Glutamatergic neuron (in vitro differentiated cells): ENCODE measurements around the gene PEAK1. TPM values are rescaled to one million over a fixed set of nuclear protein-coding genes. Genes with fewer than 3 reads are reported as not detected.

Experiments
- DNase-seq: peaks from one replicate; pipeline ENCODE4 v3.0.0; 2022
- H3K27ac Mint-ChIP-seq: one replicate; pipeline ENCODE4 v1.8.0; 2020; ENCODE audit warnings: mild to moderate bottlenecking, mixed read lengths, inconsistent platforms; ENCODE audit not compliant: unreplicated experiment
- H3K27me3 Mint-ChIP-seq: one replicate; pipeline ENCODE4 v1.8.0; 2020; ENCODE audit warnings: mild to moderate bottlenecking, moderate library complexity, mixed read lengths, inconsistent platforms; ENCODE audit not compliant: unreplicated experiment
- H3K36me3 Mint-ChIP-seq: one replicate; pipeline ENCODE4 v1.8.0; 2020; ENCODE audit warnings: mild to moderate bottlenecking, mixed read lengths, inconsistent platforms; ENCODE audit not compliant: unreplicated experiment
- H3K4me1 Mint-ChIP-seq: one replicate; pipeline ENCODE4 v1.8.0; 2020; ENCODE audit warnings: mild to moderate bottlenecking, low read depth, mixed read lengths, inconsistent platforms; ENCODE audit not compliant: unreplicated experiment
- H3K4me3 Mint-ChIP-seq: one replicate; pipeline ENCODE4 v1.8.0; 2020; ENCODE audit warnings: mild to moderate bottlenecking, mixed read lengths, inconsistent platforms; ENCODE audit not compliant: unreplicated experiment
- H3K9me3 Mint-ChIP-seq: one replicate; pipeline ENCODE4 v1.8.0; 2020; ENCODE audit warnings: mild to moderate bottlenecking, moderate library complexity, mixed read lengths, inconsistent platforms; ENCODE audit not compliant: unreplicated experiment
- CTCF ChIP-seq: fragments of 200-600 bp; sonication (generic); IDR thresholded peaks from one replicate; pipeline ENCODE4 v1.5.0; 2021; ENCODE audit not compliant: partially characterized antibody, unreplicated experiment
- total RNA-seq: library from RNA; stranded (reverse); fragmentation: NEBNext Ultra II Directional; extraction: Animal tissue kit (Norgen Biotek cat#: 25700); gene quantifications from one replicate; pipeline ENCODE4 v1.2.1, GENCODE V29; 2021; ENCODE audit not compliant: unreplicated experiment

PEAK1 gene
- total RNA-seq, 1 donor from 2014 or later: 110 TPM

GRCh38 chr15:77384086-77384485 lies 35.8 kb downstream of the PEAK1 start:
- Mint-ChIP-seq H3K4me3 (no peak overlapping the region), H3K9me3 (peaks cover 2% of the 10 kb centered on the region), H3K36me3 (no peaks in the 10 kb centered on the region), H3K4me1 (peaks cover 13% of the 10 kb centered on the region), H3K27ac (no peak overlapping the region), H3K27me3 (no peaks in the 10 kb centered on the region)
- DNase-seq: no peak
- no peak for TF ChIP-seq CTCF

GRCh38 chr15:77380033-77380432 lies 39.9 kb downstream of the PEAK1 start:
- DNase-seq: no peak
- H3K27me3 Mint-ChIP-seq: no peaks in the 10 kb centered on the region
- no peak overlapping the region for H3K27ac Mint-ChIP-seq
- no peaks in the 10 kb centered on the region for H3K36me3 Mint-ChIP-seq
- no peak for TF ChIP-seq CTCF
- H3K4me1 Mint-ChIP-seq: peaks cover 5% of the 10 kb centered on the region
- peaks cover 2% of the 10 kb centered on the region for H3K9me3 Mint-ChIP-seq
- H3K4me3 Mint-ChIP-seq: no peak overlapping the region

- Mint-ChIP-seq H3K36me3 (peaks cover 5% of the 10 kb centered on the region), H3K4me3 (no peak overlapping the region), H3K9me3 (peaks cover 2% of the 10 kb centered on the region), H3K27me3 (peaks cover 1% of the 10 kb centered on the region), H3K27ac (no peak overlapping the region), H3K4me1 (peaks cover 5% of the 10 kb centered on the region)
- no peak for TF ChIP-seq CTCF
- DNase-seq: no peak
Measured at GRCh38 chr15:77376770-77377169, 43.1 kb downstream of the PEAK1 start.

- no peak for DNase-seq
- H3K27me3 Mint-ChIP-seq: peaks cover 1% of the 10 kb centered on the region
- no peak overlapping the region for H3K4me3 Mint-ChIP-seq
- TF ChIP-seq CTCF: no peak
- peaks cover 1% of the 10 kb centered on the region for H3K9me3 Mint-ChIP-seq
- H3K4me1 Mint-ChIP-seq: peaks cover 4% of the 10 kb centered on the region
- H3K27ac Mint-ChIP-seq: no peak overlapping the region
- H3K36me3 Mint-ChIP-seq: peaks cover 5% of the 10 kb centered on the region
Measured at GRCh38 chr15:77375133-77375532, 44.8 kb downstream of the PEAK1 start.

GRCh38 chr15:77373441-77373840 lies 46.5 kb downstream of the PEAK1 start:
- no peak overlapping the region for H3K27ac Mint-ChIP-seq
- H3K9me3 Mint-ChIP-seq: no peaks in the 10 kb centered on the region
- H3K27me3 Mint-ChIP-seq: peaks cover 1% of the 10 kb centered on the region
- no peak for DNase-seq
- H3K4me1 Mint-ChIP-seq: no peaks in the 10 kb centered on the region
- peaks cover 5% of the 10 kb centered on the region for H3K36me3 Mint-ChIP-seq
- H3K4me3 Mint-ChIP-seq: no peak overlapping the region
- no peak for TF ChIP-seq CTCF
